Right lung (tissue), 5 donors: ENCODE measurements around the gene AHNAK2. TPM values are rescaled to one million over a fixed set of nuclear protein-coding genes. Genes with fewer than 3 reads are reported as not detected.

Experiments used
- DNase-seq, 2 donors: peaks; one replicate each; pipeline ENCODE4 v3.0.0-alpha.2; 2013
- polyA plus RNA-seq, 5 donors: library from polyadenylated mRNA; unstranded; fragments of 120-200 nt; gene quantifications; one replicate each; pipeline versions ENCODE4 v1.2.1 to v1.2.3, GENCODE V29; 2013; ENCODE audit warnings: inconsistent platforms in 1 of 5, low replicate concordance in 1 of 5; ENCODE audit not compliant: insufficient read length in 5 of 5, insufficient read depth in 1 of 5

The AHNAK2 gene
- polyA plus RNA-seq, 5 donors = 1.1 to 3.0 (median 2.3) TPM

DNA sequence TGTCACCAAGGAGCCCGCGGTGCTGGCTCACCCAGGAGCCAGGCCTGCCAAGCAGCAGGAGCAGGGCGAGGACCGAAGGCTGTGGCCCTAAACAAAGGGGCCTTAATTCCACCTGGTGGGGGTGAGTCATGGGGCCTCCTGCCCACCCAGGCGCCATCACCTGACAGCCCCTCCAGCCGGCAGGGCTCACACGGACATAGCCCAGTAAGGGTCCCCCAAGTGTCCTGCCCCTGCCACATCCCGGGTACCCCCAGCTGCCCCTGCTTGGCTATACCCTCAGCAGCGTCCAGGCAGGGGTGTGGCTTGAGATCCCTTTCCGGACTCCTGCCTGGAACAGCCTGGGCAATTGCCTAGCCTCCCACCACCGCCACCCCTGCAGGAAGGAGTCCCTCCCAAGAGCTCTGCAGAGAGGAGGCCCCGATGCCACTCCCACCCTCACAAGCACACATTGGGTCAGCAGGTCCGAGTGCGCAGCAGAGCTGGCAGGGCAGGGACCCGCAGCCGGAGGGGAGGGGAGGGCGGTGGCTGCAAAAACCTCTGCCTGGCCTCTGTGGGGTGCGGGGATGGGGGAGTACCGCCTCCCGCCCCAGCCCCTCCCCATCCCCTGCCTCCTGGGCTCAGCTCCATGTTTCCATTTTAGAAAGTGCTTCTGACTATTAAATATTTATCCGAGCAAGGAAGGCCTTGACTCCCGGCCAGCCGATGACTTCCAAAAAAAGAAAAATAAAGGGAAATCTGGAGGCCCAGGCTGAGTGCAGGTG is 4.6 kb downstream of the AHNAK2 start:
- peak in 1 of 2 donors; percentile 63 for DNase-seq

DNA sequence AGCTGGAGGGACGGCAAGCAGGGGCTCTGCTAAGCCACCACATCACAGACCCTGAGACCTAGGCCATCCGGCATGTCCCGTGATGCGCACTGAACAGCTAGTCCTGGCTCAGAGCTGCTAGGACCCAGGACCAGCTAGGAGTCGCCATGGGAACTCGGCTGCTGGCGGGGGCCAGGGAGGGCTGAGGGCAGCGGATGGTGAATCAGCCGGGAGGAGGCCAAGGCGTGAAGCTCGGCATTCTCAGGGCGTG is 5.1 kb downstream of the AHNAK2 start:
- no peak for DNase-seq

GRCh38 chr14:104972301-104973134 is 5.7 kb downstream of the AHNAK2 start:
- DNase-seq = no peak

- DNase-seq = no peak
These were observed 6.5 kb downstream of the AHNAK2 start for GRCh38 chr14:104971447-104972240.

DNA sequence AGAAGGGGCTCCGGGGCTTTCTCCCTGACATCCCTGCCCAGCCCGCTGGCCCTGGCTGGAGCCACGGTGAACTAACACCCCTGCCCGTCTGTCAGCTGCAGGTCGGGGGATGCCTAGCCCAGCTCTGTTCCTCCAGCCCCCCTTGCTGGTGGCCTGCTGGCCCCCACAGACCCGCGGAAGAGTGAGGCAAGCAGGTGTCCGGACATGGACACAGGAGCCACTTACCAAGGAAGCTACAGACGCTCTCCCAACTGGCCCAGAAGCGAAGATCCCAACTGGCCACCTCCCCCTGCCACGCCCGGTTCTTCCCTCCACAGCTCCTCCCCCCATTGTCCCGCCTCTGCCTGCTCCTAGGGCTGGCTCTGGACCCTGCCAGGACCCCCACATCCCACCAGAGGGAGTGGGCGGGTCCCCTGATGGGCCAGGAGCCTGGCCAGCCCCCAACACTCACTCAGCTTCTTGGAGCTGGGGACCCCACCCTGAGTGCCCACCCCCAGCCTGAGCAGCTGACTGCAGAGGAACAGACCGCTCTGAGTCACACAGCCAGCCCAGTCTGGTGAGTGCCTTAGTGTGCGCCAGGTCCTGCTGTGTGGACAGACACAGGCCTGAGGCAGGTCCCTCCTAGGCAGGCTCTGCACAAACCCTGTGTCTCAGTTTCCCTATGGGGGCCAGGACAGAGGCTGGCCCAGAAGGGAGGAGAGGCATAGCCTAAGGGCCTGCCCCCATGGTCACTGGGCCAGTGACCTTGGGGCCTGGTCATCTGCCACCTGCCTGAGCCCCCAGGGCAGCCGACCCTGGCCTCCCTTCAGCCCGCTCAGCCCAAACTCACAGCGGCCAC is 7.7 kb downstream of the AHNAK2 start:
- no peak for DNase-seq

DNA sequence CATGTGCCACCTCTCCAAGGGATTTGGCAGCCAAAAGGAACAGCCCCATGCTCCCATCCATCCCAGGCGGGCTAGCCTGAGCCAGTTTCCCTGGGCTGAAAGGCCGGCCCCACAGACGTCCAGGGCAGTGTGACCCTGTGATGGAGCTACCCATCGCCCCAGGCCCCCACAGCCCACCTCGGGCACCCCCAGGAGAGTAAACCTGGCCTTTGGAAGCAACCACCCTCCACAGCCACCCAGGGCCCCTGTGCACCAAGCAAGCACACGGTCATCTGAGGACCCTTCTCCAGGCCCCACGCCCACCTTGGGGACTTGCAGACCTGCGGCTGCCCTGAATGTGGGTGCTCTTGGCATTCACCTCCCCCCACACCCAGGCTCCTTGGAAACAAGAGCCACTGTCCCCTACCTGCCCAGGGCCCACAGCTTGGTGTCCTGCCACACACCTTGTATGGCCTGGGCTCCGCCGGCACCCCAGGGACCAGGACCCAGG is 8.4 kb downstream of the AHNAK2 start:
- no peak for DNase-seq

- DNase-seq = no peak
These were observed 9.4 kb downstream of the AHNAK2 start for GRCh38 chr14:104968541-104969401.

- DNase-seq = peak; percentile 59 to 69
These were observed 10.0 kb downstream of the AHNAK2 start for GRCh38 chr14:104968153-104968527.

- peak in 1 of 2 donors; percentile 30 for DNase-seq
These were observed 10.6 kb downstream of the AHNAK2 start for GRCh38 chr14:104967386-104968152.

DNA sequence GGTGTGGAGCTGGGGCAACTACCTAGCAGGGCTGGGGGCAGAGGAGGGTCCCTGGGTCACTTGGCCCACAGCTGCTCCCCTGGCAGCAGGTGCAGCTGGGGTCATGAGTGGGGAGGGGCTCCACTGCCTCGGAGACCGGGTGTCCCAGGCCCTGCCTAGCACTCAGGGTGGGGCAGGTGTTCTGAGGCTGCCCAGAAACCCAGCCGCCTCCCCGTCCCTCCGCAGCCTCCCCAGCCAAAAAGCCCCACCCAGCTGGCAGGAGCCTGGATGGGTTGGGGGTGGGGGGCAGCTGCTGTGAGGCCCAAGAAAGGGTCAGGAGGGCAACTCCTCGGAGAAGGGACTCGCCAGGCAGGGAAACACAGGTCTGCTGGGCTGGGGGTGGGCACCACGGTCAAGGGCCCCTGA is 11.2 kb downstream of the AHNAK2 start:
- no peak for DNase-seq

- no peak for DNase-seq
These were observed 11.8 kb downstream of the AHNAK2 start for GRCh38 chr14:104966261-104966865.

- no peak for DNase-seq
These were observed 12.5 kb downstream of the AHNAK2 start for GRCh38 chr14:104965561-104966231.

DNA sequence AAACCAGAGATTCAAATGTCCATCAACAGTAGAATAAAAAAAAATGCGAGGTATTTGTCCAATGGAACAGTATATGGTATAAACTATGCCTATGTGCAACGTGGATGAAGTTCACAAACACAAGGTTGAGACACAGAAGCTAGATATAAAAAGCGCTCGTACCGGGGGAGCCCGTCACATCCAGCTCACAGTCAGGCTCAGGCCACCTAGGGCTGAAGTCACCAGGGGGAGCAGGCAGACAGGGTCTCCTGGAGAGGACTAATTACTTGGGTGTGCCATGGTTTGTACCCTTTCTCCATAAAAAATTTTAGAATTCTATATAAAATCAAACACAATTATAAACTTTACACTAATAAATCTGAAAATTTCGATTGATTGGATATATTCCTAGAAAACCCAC is 13.6 kb downstream of the AHNAK2 start:
- no peak for DNase-seq

DNA sequence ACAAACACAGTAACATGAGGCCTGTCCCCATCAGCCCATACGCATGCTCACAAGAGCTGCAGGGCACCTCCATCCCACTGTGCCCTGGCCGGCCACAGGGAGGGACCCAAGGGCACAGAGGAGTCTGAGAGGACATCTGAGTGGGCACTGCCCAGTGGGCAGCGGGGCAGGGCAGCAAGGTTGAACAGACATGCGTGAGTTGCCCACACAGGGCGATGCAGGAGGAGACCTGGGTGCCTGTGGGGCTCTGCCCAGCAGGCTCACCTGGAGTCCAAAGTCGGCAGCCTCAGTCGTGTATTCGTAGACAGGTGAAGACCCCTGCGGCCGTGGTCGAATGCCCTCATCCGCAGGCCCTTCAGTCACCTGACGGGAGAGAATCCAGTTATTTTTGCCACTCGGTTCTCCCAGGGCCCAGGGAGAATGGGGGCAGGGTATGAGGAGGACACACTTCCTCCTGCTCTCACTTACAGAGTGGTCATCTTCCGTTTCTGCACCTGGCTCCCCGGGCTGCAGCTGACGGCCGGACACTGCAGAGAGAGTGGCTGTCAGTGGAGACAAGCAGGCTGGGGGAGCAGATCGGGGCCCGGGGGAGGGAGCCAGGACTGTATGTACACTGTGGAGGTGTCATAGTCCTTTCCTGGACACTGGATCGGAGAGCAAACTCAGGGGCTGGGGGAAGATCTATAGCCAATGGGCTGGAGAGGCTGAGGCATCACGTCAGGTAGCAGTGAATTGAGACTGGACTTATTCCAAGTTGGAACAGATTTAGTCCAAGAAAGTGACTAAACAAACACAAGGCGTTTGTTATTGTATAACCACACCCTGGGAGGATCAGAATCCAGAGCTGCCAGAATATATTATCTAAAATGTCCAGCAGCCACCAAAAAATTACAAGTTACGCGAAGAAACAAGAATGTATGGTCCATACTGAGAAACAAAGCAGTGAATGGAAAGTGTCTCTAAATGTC is 20.7 kb downstream of the AHNAK2 start:
- no peak for DNase-seq

GRCh38 chr14:104956290-104956890 is 21.8 kb downstream of the AHNAK2 start:
- DNase-seq = no peak

- DNase-seq = no peak
These were observed 22.8 kb downstream of the AHNAK2 start for GRCh38 chr14:104955396-104955770.
